ENCODE measurements around the gene C4orf51. TPM values are rescaled to one million over a fixed set of nuclear protein-coding genes. Genes with fewer than 3 reads are reported as not detected.

The C4orf51 gene
- polyA plus RNA-seq, 1 of the 3 experiments (the other 2 are of a cell fraction), result not detected

DNA sequence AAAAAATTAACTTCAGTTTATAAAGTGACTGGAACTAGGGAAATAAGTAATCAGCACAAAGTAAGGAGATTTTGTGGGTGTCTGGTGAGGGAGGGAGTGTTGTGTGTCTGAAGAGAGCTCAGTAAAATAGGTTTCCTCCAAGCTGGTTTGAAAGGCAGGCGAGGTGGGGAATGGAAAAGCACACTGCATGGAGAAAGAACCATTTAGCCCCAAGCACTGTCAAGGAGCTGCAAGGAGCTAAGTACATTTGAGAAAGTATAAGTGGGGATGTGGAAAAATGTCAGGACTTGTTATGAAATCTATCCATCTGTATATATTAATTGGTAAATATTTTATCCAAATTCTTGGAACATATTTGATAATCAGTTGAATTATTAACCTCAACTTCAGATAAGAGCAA is 956 bp downstream of the C4orf51 start:
- Histone ChIP-seq H3K27me3 (ENCODE audit: insufficient read depth) (no peaks in the 10 kb centered on the region), H3K9ac (no peak overlapping the region), H4K20me1 (ENCODE audit: insufficient read depth) (no peaks in the 10 kb centered on the region), H3K36me3 (replicated peaks in 1 of 2; ENCODE audit: control insufficient read depth in 1 of 2, insufficient read depth in 2 of 2, low read length in 1 of 2) (no peaks in the 10 kb centered on the region), H3F3A (replicated peaks; ENCODE audit: insufficient read depth) (peaks cover 12% of the 10 kb centered on the region), H3K4me1 (ENCODE audit: control insufficient read depth in 1 of 2, insufficient read depth in 2 of 2, low read depth in 1 of 2, low read length in 1 of 2) (peaks cover 0 to 12% of the 10 kb centered on the region in 2 experiments; a peak in 1 of 4 replicates), H2AFZ (ENCODE audit: low read depth) (no peak overlapping the region), H3K27ac (ENCODE audit: low read depth in 2 of 2, low read length in 1 of 2) (no peak overlapping the region), H3K4me2 (no peak overlapping the region), H3K79me2 (ENCODE audit: insufficient read depth) (no peaks in the 10 kb centered on the region), H3K9me3 (no peaks in the 10 kb centered on the region), H3K9me2 (no peaks in the 10 kb centered on the region), H3K4me3 (ENCODE audit: low read depth in 2 of 2, low read length in 1 of 2) (no peak overlapping the region)
- 90% methylated on average over 1 of the region's 1 CpG for WGBS (ENCODE audit: low lambda C conversion rate)
- POLR2A ChIA-PET, result no interaction called here
- CTCF ChIA-PET, result no interaction called here
- no peak for DNase-seq
- no peak for TF ChIP-seq TAF1 (IDR thresholded peaks at IDR 0.05; ENCODE audit: borderline replicate concordance, low read depth, low read length)
- no peak for TF ChIP-seq EP300 (IDR thresholded peaks at IDR 0.05; ENCODE audit: borderline replicate concordance in 1 of 2, low read depth in 1 of 2, low read length in 1 of 2)
- TF ChIP-seq MXI1 (IDR thresholded peaks at IDR 0.05; ENCODE audit: low read depth, low read length), result no peak
- no peak for TF ChIP-seq GATA2 (CRISPR knock-in tag; IDR thresholded peaks at IDR 0.05)
- TF ChIP-seq, protein P1, sequence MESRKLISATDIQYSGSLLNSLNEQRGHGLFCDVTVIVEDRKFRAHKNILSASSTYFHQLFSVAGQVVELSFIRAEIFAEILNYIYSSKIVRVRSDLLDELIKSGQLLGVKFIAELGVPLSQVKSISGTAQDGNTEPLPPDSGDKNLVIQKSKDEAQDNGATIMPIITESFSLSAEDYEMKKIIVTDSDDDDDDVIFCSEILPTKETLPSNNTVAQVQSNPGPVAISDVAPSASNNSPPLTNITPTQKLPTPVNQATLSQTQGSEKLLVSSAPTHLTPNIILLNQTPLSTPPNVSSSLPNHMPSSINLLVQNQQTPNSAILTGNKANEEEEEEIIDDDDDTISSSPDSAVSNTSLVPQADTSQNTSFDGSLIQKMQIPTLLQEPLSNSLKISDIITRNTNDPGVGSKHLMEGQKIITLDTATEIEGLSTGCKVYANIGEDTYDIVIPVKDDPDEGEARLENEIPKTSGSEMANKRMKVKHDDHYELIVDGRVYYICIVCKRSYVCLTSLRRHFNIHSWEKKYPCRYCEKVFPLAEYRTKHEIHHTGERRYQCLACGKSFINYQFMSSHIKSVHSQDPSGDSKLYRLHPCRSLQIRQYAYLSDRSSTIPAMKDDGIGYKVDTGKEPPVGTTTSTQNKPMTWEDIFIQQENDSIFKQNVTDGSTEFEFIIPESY (IDR thresholded peaks at IDR 0.05; ENCODE audit: borderline replicate concordance, low read depth), result no peak
- TF ChIP-seq POLR2AphosphoS5 (IDR thresholded peaks at IDR 0.05; ENCODE audit: low read depth, low read length), result no peak
- TF ChIP-seq TCF12 (IDR thresholded peaks at IDR 0.05), result no peak
- no peak for TF ChIP-seq MEF2A (IDR thresholded peaks at IDR 0.05; ENCODE audit: borderline replicate concordance, low read depth)
- no peak for TF ChIP-seq FOXJ3 (CRISPR knock-in tag; IDR thresholded peaks at IDR 0.05)
- TF ChIP-seq GABPA (IDR thresholded peaks at IDR 0.05; ENCODE audit: low read depth), result no peak
- TF ChIP-seq MAX (IDR thresholded peaks at IDR 0.05; ENCODE audit: low read depth), result no peak
- TF ChIP-seq RCOR1 (IDR thresholded peaks at IDR 0.05; ENCODE audit: low read length), result no peak
- no peak for TF ChIP-seq CHD2 (IDR thresholded peaks at IDR 0.05; ENCODE audit: low read length, partially characterized antibody)
- TF ChIP-seq ELF1 (IDR thresholded peaks at IDR 0.05), result no peak
- TF ChIP-seq, protein P2, sequence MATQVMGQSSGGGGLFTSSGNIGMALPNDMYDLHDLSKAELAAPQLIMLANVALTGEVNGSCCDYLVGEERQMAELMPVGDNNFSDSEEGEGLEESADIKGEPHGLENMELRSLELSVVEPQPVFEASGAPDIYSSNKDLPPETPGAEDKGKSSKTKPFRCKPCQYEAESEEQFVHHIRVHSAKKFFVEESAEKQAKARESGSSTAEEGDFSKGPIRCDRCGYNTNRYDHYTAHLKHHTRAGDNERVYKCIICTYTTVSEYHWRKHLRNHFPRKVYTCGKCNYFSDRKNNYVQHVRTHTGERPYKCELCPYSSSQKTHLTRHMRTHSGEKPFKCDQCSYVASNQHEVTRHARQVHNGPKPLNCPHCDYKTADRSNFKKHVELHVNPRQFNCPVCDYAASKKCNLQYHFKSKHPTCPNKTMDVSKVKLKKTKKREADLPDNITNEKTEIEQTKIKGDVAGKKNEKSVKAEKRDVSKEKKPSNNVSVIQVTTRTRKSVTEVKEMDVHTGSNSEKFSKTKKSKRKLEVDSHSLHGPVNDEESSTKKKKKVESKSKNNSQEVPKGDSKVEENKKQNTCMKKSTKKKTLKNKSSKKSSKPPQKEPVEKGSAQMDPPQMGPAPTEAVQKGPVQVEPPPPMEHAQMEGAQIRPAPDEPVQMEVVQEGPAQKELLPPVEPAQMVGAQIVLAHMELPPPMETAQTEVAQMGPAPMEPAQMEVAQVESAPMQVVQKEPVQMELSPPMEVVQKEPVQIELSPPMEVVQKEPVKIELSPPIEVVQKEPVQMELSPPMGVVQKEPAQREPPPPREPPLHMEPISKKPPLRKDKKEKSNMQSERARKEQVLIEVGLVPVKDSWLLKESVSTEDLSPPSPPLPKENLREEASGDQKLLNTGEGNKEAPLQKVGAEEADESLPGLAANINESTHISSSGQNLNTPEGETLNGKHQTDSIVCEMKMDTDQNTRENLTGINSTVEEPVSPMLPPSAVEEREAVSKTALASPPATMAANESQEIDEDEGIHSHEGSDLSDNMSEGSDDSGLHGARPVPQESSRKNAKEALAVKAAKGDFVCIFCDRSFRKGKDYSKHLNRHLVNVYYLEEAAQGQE (IDR thresholded peaks at IDR 0.05; ENCODE audit: low read depth, low read length), result no peak
- TF ChIP-seq YY1 (IDR thresholded peaks at IDR 0.05; ENCODE audit: low read depth), result no peak
- TF ChIP-seq, protein P3, sequence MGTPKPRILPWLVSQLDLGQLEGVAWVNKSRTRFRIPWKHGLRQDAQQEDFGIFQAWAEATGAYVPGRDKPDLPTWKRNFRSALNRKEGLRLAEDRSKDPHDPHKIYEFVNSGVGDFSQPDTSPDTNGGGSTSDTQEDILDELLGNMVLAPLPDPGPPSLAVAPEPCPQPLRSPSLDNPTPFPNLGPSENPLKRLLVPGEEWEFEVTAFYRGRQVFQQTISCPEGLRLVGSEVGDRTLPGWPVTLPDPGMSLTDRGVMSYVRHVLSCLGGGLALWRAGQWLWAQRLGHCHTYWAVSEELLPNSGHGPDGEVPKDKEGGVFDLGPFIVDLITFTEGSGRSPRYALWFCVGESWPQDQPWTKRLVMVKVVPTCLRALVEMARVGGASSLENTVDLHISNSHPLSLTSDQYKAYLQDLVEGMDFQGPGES (IDR thresholded peaks at IDR 0.05; ENCODE audit: low read depth, low read length), result no peak
- no peak for TF ChIP-seq TEAD4 (IDR thresholded peaks at IDR 0.05; ENCODE audit: borderline replicate concordance, insufficient read depth)
